HG02938 (cell line): ENCODE measurements around the gene ADAM12.
"Not testable (repeated sequence)": the region's sequence is repeated elsewhere in the genome, so short reads cannot be mapped to it uniquely, and the experiment has no call there.

Experiments used
- ATAC-seq: cut with Tn5 transposase; IDR thresholded peaks from one replicate; pipeline ENCODE4 v1.9.1; 2021; ENCODE audit warnings: mild to moderate bottlenecking, moderate library complexity; ENCODE audit not compliant: unreplicated experiment

ADAM12 gene

GRCh38 chr10:126268013-126268920 is 120.0 kb downstream of the ADAM12 start:
- ATAC-seq: no peak

GRCh38 chr10:126264102-126265018 is 123.9 kb downstream of the ADAM12 start:
- no peak for ATAC-seq

GRCh38 chr10:126263006-126263676 is 125.1 kb downstream of the ADAM12 start:
- ATAC-seq: no peak

GRCh38 chr10:126262233-126262838 is 125.9 kb downstream of the ADAM12 start:
- ATAC-seq: no peak

- no peak for ATAC-seq
Observed at GRCh38 chr10:126259760-126260479, 128.4 kb downstream of the ADAM12 start.

GRCh38 chr10:126256864-126257263 is 131.4 kb downstream of the ADAM12 start:
- no peak for ATAC-seq

- no peak for ATAC-seq
Observed at GRCh38 chr10:126255313-126255712, 133.0 kb downstream of the ADAM12 start.

- no peak for ATAC-seq
Observed at GRCh38 chr10:126253611-126253998, 134.7 kb downstream of the ADAM12 start.

- ATAC-seq: no peak
Observed at GRCh38 chr10:126252884-126253610, 135.2 kb downstream of the ADAM12 start.

GRCh38 chr10:126251778-126252407 is 136.4 kb downstream of the ADAM12 start:
- ATAC-seq: no peak

- no peak for ATAC-seq
Observed at GRCh38 chr10:126250527-126251310, 137.6 kb downstream of the ADAM12 start.

GRCh38 chr10:126250045-126250444 is 138.2 kb downstream of the ADAM12 start:
- ATAC-seq: no peak

- no peak for ATAC-seq
Observed at GRCh38 chr10:126247446-126247975, 140.8 kb downstream of the ADAM12 start.

GRCh38 chr10:126246396-126246795 is 141.9 kb downstream of the ADAM12 start:
- not testable (repeated sequence) for ATAC-seq

- no peak for ATAC-seq
Observed at GRCh38 chr10:126245501-126245900, 142.8 kb downstream of the ADAM12 start.

- ATAC-seq: no peak
Observed at GRCh38 chr10:126243971-126244370, 144.3 kb downstream of the ADAM12 start.

- no peak for ATAC-seq
Observed at GRCh38 chr10:126243306-126243705, 145.0 kb downstream of the ADAM12 start.
